Cardiac fibroblast (primary cell): ENCODE measurements around the gene NUP214.

Experiments used
- DNase-seq, 2 donors: peaks; one replicate each; pipeline versions ENCODE4 v3.0.0 to v3.0.0-alpha.2; 2010; ENCODE audit warnings: low read depth in 2 of 2
- H3K4me3 ChIP-seq, 2 donors: replicated peaks in 1 of 2; 1 replicate in 1 of 2; 2 replicates in 1 of 2; pipeline ENCODE4 v1.5.1; 2011; ENCODE audit warnings: low read depth in 2 of 2, low read length in 2 of 2, mild to moderate bottlenecking in 2 of 2, moderate library complexity in 1 of 2
- CTCF ChIP-seq: IDR thresholded peaks from one replicate; pipeline ENCODE4 v1.5.1; 2011; ENCODE audit warnings: low read depth, mild to moderate bottlenecking, low read length, inconsistent platforms

The NUP214 gene

DNA sequence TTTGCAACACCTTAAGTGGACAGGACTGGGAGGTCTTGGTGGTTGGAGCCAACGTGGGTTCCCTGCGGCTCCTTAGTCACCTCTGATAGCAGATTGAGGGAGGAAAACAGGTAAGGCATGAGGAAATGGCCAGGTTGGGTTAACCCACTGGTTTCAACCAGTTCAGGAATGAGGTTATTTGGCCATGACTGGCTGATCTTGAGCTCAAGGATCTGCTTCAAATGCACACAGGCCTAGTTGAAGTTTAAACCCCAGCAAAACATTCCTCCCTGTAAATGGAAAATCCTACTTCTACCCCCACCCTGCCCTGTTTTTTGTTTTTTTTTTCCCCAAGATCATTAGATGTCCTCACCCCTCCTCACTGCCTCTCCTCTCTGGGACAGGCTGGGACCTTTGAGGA lies 3.2 kb upstream of the NUP214 start:
- DNase-seq: no peak
- TF ChIP-seq CTCF: no peak
- no peak overlapping the region for H3K4me3 ChIP-seq

DNA sequence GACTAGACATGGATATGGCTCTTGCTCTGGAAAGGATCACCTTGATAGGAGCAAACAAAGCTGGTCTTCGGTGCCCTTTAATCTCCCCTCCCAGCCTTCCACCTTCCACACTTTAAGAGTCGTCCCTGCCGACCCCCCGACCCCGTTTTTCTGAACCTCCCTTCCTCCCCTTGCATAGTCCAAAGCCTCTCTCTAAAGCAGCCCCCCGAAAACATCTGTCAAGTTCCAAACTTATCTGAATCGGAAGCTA lies 423 bp upstream of the NUP214 start:
- DNase-seq: peak in 1 of 2 donors; percentile 10
- no peak for TF ChIP-seq CTCF
- peak overlapping the region; percentile 96 to 97 for H3K4me3 ChIP-seq

GRCh38 chr9:131126059-131126426 lies 657 bp downstream of the NUP214 start:
- TF ChIP-seq CTCF: no peak
- H3K4me3 ChIP-seq: peak overlapping the region; percentile 96 to 97
- no peak for DNase-seq

DNA sequence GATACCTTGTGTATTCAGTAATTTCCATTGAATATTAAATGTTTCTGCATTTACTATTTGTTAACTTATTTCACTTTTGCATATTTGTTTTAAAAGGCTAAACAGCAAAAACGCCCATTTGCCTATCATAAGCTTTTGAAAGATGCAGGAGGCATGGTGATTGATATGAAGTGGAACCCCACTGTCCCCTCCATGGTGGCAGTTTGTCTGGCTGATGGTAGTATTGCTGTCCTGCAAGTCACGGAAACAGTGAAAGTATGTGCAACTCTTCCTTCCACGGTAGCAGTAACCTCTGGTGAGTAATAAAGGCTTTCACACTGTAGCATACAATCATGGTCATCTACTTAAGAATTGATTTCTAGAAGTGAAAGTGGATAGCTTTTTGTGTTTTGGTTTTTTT lies 3.8 kb downstream of the NUP214 start:
- H3K4me3 ChIP-seq: no peak overlapping the region
- TF ChIP-seq CTCF: no peak
- DNase-seq: no peak

GRCh38 chr9:131138676-131139075 lies 13.3 kb downstream of the NUP214 start:
- DNase-seq: no peak
- TF ChIP-seq CTCF: no peak
- no peak overlapping the region for H3K4me3 ChIP-seq

GRCh38 chr9:131140112-131140511 lies 14.7 kb downstream of the NUP214 start:
- DNase-seq: no peak
- TF ChIP-seq CTCF: no peak
- H3K4me3 ChIP-seq: no peak overlapping the region

GRCh38 chr9:131140550-131140949 lies 15.2 kb downstream of the NUP214 start:
- no peak for TF ChIP-seq CTCF

More at GRCh38 chr9:131140550-131140949, 15.2 kb downstream of the NUP214 start:
- H3K4me3 ChIP-seq: no peak overlapping the region
- no peak for DNase-seq
